ENCODE results near the gene MLN.
A peak's percentile ranks its signal among the peaks of the same experiment; 100 is the strongest.

MLN gene

DNA sequence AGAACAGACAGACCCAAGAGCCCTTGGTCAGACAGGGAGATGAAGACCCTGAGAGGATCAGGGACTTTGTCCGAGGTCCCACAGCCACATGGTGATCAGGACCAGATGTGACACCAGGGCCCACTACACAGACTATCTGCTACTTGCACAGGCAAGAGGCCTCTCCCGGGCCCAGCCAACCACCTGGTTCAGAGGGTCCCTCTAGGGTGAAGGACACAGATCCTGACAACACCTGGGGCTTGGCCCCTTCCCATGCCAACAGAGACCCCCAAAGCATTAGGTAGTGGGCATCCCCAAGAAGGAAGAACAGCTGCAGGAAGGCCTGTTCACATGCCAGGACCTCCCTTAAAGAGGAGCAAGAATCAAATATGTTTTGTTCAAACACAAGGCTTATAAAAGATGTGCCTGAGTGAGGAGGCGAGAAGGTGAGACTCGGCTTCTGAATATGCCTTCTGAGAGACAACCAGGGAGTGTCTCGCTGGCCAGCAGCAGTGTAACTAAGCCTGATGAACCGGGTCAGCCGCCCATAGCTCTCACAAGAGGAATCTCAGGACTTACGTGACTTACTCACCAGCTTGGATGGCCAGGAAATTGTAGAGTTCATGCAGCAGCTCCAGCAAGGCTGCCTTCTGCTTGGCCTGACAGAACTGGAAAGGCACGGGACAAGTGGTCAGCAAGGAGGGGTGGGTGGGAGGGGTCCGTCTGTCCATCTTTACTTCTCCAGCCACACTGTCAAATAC, 19.9 kb downstream of the MLN start:
- Histone ChIP-seq H3K9me3 (ENCODE audit: severe bottlenecking) (no peaks in the 10 kb centered on the region), H3K36me3 (ENCODE audit: low read depth) (peaks cover 59% of the 10 kb centered on the region), H3K4me3 (ENCODE audit: severe bottlenecking) (no peak overlapping the region), H3K4me1 (ENCODE audit: insufficient read depth, poor library complexity, severe bottlenecking) (peaks cover 25% of the 10 kb centered on the region), H3K27ac (ENCODE audit: poor library complexity, severe bottlenecking) (no peak overlapping the region), H3K27me3 (ENCODE audit: insufficient read depth, poor library complexity, severe bottlenecking) (no peaks in the 10 kb centered on the region)
- no peak for ATAC-seq (ENCODE audit: low read depth)
- TF ChIP-seq, protein P1, sequence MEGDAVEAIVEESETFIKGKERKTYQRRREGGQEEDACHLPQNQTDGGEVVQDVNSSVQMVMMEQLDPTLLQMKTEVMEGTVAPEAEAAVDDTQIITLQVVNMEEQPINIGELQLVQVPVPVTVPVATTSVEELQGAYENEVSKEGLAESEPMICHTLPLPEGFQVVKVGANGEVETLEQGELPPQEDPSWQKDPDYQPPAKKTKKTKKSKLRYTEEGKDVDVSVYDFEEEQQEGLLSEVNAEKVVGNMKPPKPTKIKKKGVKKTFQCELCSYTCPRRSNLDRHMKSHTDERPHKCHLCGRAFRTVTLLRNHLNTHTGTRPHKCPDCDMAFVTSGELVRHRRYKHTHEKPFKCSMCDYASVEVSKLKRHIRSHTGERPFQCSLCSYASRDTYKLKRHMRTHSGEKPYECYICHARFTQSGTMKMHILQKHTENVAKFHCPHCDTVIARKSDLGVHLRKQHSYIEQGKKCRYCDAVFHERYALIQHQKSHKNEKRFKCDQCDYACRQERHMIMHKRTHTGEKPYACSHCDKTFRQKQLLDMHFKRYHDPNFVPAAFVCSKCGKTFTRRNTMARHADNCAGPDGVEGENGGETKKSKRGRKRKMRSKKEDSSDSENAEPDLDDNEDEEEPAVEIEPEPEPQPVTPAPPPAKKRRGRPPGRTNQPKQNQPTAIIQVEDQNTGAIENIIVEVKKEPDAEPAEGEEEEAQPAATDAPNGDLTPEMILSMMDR (IDR thresholded peaks at IDR 0.05; ENCODE audit: poor library complexity, severe bottlenecking): no peak
- DNase-seq (ENCODE audit: low spot score): no peak

DNA sequence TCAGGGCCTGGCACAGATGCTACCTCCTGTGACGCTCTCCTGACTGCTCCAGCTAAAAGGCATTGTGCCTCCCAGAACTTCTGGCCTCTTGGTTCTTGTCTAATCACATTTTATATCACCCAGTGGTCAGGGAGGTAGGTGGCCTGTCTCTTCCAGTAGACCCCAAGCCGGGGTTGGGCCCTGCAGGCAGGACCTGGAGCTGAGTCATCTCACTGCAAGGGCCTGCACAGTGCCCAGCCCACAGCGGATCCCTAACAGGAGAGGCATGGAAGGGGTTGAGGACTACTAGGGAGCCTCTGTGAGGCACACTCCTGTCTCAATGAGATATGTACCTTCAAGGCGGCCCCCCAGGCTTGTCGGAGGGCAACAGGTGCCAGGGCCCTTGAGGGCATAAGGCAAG, 21.2 kb downstream of the MLN start:
- Histone ChIP-seq H3K9me3 (ENCODE audit: severe bottlenecking) (no peaks in the 10 kb centered on the region), H3K4me1 (ENCODE audit: insufficient read depth, poor library complexity, severe bottlenecking) (peaks cover 21% of the 10 kb centered on the region), H3K4me3 (ENCODE audit: severe bottlenecking) (no peak overlapping the region), H3K27me3 (ENCODE audit: insufficient read depth, poor library complexity, severe bottlenecking) (no peaks in the 10 kb centered on the region), H3K27ac (ENCODE audit: poor library complexity, severe bottlenecking) (peak overlapping the region; percentile 78), H3K36me3 (ENCODE audit: low read depth) (peaks cover 73% of the 10 kb centered on the region)
- no peak for DNase-seq (ENCODE audit: low spot score)
- ATAC-seq (ENCODE audit: low read depth): no peak
- TF ChIP-seq, protein P1 (IDR thresholded peaks at IDR 0.05; ENCODE audit: poor library complexity, severe bottlenecking): no peak

- no peaks in the 10 kb centered on the region for H3K9me3 ChIP-seq (ENCODE audit: severe bottlenecking)
- H3K4me1 ChIP-seq (ENCODE audit: insufficient read depth, poor library complexity, severe bottlenecking): peaks cover 14% of the 10 kb centered on the region
- no peaks in the 10 kb centered on the region for H3K27me3 ChIP-seq (ENCODE audit: insufficient read depth, poor library complexity, severe bottlenecking)
- peaks cover 81% of the 10 kb centered on the region for H3K36me3 ChIP-seq (ENCODE audit: low read depth)
- DNase-seq (ENCODE audit: low spot score) (no peak), ATAC-seq (ENCODE audit: low read depth) (peak; percentile 94)
- TF ChIP-seq, protein P1 (IDR thresholded peaks at IDR 0.05; ENCODE audit: poor library complexity, severe bottlenecking): no peak
- H3K27ac ChIP-seq (ENCODE audit: poor library complexity, severe bottlenecking): peak overlapping the region; percentile 78
- no peak overlapping the region for H3K4me3 ChIP-seq (ENCODE audit: severe bottlenecking)
Measured at GRCh38 chr6:33781131-33781975, 22.4 kb downstream of the MLN start.

- H3K9me3 ChIP-seq (ENCODE audit: severe bottlenecking): no peaks in the 10 kb centered on the region
- ATAC-seq (ENCODE audit: low read depth) (no peak), DNase-seq (ENCODE audit: low spot score) (no peak)
- peaks cover 82% of the 10 kb centered on the region for H3K36me3 ChIP-seq (ENCODE audit: low read depth)
- TF ChIP-seq, protein P1 (IDR thresholded peaks at IDR 0.05; ENCODE audit: poor library complexity, severe bottlenecking): no peak
- no peak overlapping the region for H3K27ac ChIP-seq (ENCODE audit: poor library complexity, severe bottlenecking)
- H3K4me3 ChIP-seq (ENCODE audit: severe bottlenecking): no peak overlapping the region
- peaks cover 14% of the 10 kb centered on the region for H3K4me1 ChIP-seq (ENCODE audit: insufficient read depth, poor library complexity, severe bottlenecking)
- no peaks in the 10 kb centered on the region for H3K27me3 ChIP-seq (ENCODE audit: insufficient read depth, poor library complexity, severe bottlenecking)
Measured at GRCh38 chr6:33779895-33780294, 23.9 kb downstream of the MLN start.

Data from RWPE2 (cell line).